ENCODE data around the gene HEPN1. TPM values are rescaled to one million over a fixed set of nuclear protein-coding genes. Genes with fewer than 3 reads are reported as not detected.
"Not testable (repeated sequence)": the region's sequence is repeated elsewhere in the genome, so short reads cannot be mapped to it uniquely, and the experiment has no call there.

Gene HEPN1
- total RNA-seq, 1 donor from 2014 or later, result not detected

- no peak for DNase-seq (ENCODE audit: low read depth)
These were observed 23.6 kb downstream of the HEPN1 start for GRCh38 chr11:124942466-124943253.

- DNase-seq (ENCODE audit: low read depth), result no peak
These were observed 24.2 kb downstream of the HEPN1 start for GRCh38 chr11:124943254-124943616.

- DNase-seq (ENCODE audit: low read depth), result no peak
These were observed 24.7 kb downstream of the HEPN1 start for GRCh38 chr11:124943741-124944140.

- DNase-seq (ENCODE audit: low read depth), result peak; percentile 26
These were observed 25.5 kb downstream of the HEPN1 start for GRCh38 chr11:124944565-124944964.

- DNase-seq (ENCODE audit: low read depth), result no peak
These were observed 26.8 kb downstream of the HEPN1 start for GRCh38 chr11:124945826-124946225.

GRCh38 chr11:124946735-124947141, 27.7 kb downstream of the HEPN1 start:
- peak; percentile 10 for DNase-seq (ENCODE audit: low read depth)

GRCh38 chr11:124950601-124951330, 31.7 kb downstream of the HEPN1 start:
- no peak for DNase-seq (ENCODE audit: low read depth)

GRCh38 chr11:124951341-124951740, 32.3 kb downstream of the HEPN1 start:
- DNase-seq (ENCODE audit: low read depth), result no peak

GRCh38 chr11:124953753-124954589, 34.9 kb downstream of the HEPN1 start, which contains the start of gene CCDC15:
CCDC15 (plus strand) TSS chr11:124954202; CDS start chr11:124954733, 531 bp downstream.
- DNase-seq (ENCODE audit: low read depth), result peak; percentile 93

GRCh38 chr11:124954590-124954955, 35.5 kb downstream of the HEPN1 start:
- no peak for DNase-seq (ENCODE audit: low read depth)

GRCh38 chr11:124955035-124955434, 36.0 kb downstream of the HEPN1 start:
- DNase-seq (ENCODE audit: low read depth), result no peak

GRCh38 chr11:124961972-124962609, 43.0 kb downstream of the HEPN1 start:
- DNase-seq (ENCODE audit: low read depth), result peak; percentile 75

- not testable (repeated sequence) for DNase-seq (ENCODE audit: low read depth)
These were observed 49.1 kb downstream of the HEPN1 start for GRCh38 chr11:124968197-124968596.

Other genes with a start within 250 kb of the HEPN1 start
- 8.7 and 36.5 TPM in 2 replicates for gene SIAE, start 245.5 kb upstream of the HEPN1 start, total RNA-seq
- 11.3 and 22.6 TPM in 2 replicates for gene SPA17, start 245.3 kb upstream of the HEPN1 start, total RNA-seq
- gene NRGN, start 179.3 kb upstream of the HEPN1 start, total RNA-seq, result 0.10 TPM in 1 of 2 replicates, not detected in the other
- 0.10 TPM in 1 of 2 replicates, not detected in the other for gene VSIG2, start 167.0 kb upstream of the HEPN1 start, total RNA-seq
- 0.50 and 1.4 TPM in 2 replicates for gene ESAM, start 157.0 kb upstream of the HEPN1 start, total RNA-seq
- gene MSANTD2, start 118.8 kb upstream of the HEPN1 start, total RNA-seq, result 3.5 and 10.8 TPM in 2 replicates
- 7.3 and 12.2 TPM in 2 replicates for gene ROBO3, start 53.8 kb upstream of the HEPN1 start, total RNA-seq
- 0.85 and 4.2 TPM in 2 replicates for gene ROBO4, start 21.4 kb upstream of the HEPN1 start, total RNA-seq
- 0.25 TPM in 1 of 2 replicates, not detected in the other for gene HEPACAM, start 16.8 kb downstream of the HEPN1 start, total RNA-seq
- gene CCDC15, start 35.0 kb downstream of the HEPN1 start, total RNA-seq, result 0.17 and 0.50 TPM in 2 replicates
- gene SLC37A2, start 144.1 kb downstream of the HEPN1 start, total RNA-seq, result 0.45 and 2.6 TPM in 2 replicates
- 16.1 and 27.0 TPM in 2 replicates for gene TMEM218, start 192.4 kb downstream of the HEPN1 start, total RNA-seq
- gene PKNOX2, start 245.5 kb downstream of the HEPN1 start, total RNA-seq, result not detected in 2 replicates